ENCODE measurements around the gene FCHO2.

The FCHO2 gene

GRCh38 chr5:73117088-73117740 is 161.4 kb downstream of the FCHO2 start:
- no peak for DNase-seq

- no peak for DNase-seq
Measured at GRCh38 chr5:73118391-73118973, 162.6 kb downstream of the FCHO2 start.

- DNase-seq, result peak; percentile 41
Measured at GRCh38 chr5:73119451-73120157, 163.8 kb downstream of the FCHO2 start.

- DNase-seq, result peak; percentile 53
Measured at GRCh38 chr5:73120222-73121118, 164.6 kb downstream of the FCHO2 start, which contains the start of gene TMEM171. Gene TMEM171 (plus strand): TSS chr5:73120575. CDS start chr5:73123374, 2,799 bp downstream.

- no peak for DNase-seq
Measured at GRCh38 chr5:73121119-73121463, 165.2 kb downstream of the FCHO2 start.

- DNase-seq, result no peak
Measured at GRCh38 chr5:73122875-73123810, 167.3 kb downstream of the FCHO2 start.

GRCh38 chr5:73125289-73125688 is 169.4 kb downstream of the FCHO2 start:
- DNase-seq, result no peak

GRCh38 chr5:73126381-73126780 is 170.5 kb downstream of the FCHO2 start:
- no peak for DNase-seq

- no peak for DNase-seq
Measured at GRCh38 chr5:73126957-73127356, 171.1 kb downstream of the FCHO2 start.

GRCh38 chr5:73129143-73129542 is 173.3 kb downstream of the FCHO2 start:
- no peak for DNase-seq

GRCh38 chr5:73130811-73131210 is 175.0 kb downstream of the FCHO2 start:
- DNase-seq, result no peak

- DNase-seq, result no peak
Measured at GRCh38 chr5:73131711-73132425, 176.0 kb downstream of the FCHO2 start.

- no peak for DNase-seq
Measured at GRCh38 chr5:73132759-73133158, 176.9 kb downstream of the FCHO2 start.

- DNase-seq, result no peak
Measured at GRCh38 chr5:73135021-73135420, 179.2 kb downstream of the FCHO2 start.

GRCh38 chr5:73135429-73136054 is 179.7 kb downstream of the FCHO2 start:
- peak; percentile 20 for DNase-seq

GRCh38 chr5:73136055-73136562 is 180.3 kb downstream of the FCHO2 start:
- no peak for DNase-seq

GRCh38 chr5:73137563-73138530 is 182.0 kb downstream of the FCHO2 start:
- no peak for DNase-seq

- no peak for DNase-seq
Measured at GRCh38 chr5:73139485-73139884, 183.6 kb downstream of the FCHO2 start.
